ENCODE measurements around the gene PDE4B. TPM values are rescaled to one million over a fixed set of nuclear protein-coding genes. Genes with fewer than 3 reads are reported as not detected.

The PDE4B gene
- total and polyA plus RNA-seq, 10 of the 15 experiments (the other 5 are each of a cell fraction or from before 2014, with no cell fraction given), result 3.0 to 13.2 (median 5.7) TPM

DNA sequence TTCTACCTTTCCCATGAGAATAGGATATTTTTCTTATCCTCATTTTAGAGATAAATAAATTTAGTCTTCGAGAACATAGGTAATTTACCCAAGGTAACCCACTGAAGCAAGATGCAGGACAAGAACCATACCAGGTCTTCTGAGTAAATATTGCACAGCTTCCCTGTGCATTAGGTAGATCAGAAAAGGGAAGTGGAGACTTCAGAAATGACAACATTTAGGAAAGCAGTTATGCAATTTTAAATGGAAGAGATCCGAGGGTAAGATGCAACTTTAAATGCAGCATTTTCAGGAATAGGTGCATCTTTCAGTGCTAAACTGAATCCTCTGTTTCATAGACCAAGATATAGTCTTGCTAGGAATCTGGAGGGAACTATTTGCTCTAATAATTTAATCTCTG is 534.9 kb downstream of the PDE4B start (continued):
- TF ChIP-seq, protein P1, sequence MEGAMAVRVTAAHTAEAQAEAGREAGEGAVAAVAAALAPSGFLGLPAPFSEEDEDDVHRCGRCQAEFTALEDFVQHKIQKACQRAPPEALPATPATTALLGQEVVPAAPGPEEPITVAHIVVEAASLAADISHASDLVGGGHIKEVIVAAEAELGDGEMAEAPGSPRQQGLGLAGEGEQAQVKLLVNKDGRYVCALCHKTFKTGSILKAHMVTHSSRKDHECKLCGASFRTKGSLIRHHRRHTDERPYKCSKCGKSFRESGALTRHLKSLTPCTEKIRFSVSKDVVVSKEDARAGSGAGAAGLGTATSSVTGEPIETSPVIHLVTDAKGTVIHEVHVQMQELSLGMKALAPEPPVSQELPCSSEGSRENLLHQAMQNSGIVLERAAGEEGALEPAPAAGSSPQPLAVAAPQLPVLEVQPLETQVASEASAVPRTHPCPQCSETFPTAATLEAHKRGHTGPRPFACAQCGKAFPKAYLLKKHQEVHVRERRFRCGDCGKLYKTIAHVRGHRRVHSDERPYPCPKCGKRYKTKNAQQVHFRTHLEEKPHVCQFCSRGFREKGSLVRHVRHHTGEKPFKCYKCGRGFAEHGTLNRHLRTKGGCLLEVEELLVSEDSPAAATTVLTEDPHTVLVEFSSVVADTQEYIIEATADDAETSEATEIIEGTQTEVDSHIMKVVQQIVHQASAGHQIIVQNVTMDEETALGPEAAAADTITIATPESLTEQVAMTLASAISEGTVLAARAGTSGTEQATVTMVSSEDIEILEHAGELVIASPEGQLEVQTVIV (IDR thresholded peaks at IDR 0.05; ENCODE audit: borderline replicate concordance, partially characterized antibody), result no peak
- TF ChIP-seq TARDBP (IDR thresholded peaks at IDR 0.05; ENCODE audit: borderline replicate concordance), result no peak

DNA sequence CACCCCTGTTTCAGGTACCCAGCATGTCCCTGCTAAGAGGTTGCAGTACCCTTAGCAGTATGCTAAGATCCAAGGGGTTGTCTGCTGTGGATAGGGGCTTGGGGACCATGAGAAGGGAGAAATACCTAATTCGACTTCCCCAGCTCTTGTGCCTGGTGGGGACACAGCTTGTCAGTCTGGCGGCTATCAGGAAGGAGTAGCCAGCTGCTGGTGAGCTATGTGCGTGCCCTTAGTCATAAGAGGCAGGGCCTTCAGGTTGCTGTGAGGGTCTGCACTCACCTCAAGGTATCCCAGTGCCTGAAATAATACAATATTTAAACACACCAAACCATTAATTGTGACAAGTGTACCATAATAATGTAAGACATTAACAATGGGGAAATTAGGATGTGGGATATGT is 536.2 kb downstream of the PDE4B start:
- Histone ChIP-seq H2AFZ (ENCODE audit: control insufficient read depth, low read depth, low read length) (no peak overlapping the region), H3K4me1 (ENCODE audit: control insufficient read depth, insufficient read depth, low read length) (peaks cover 43% of the 10 kb centered on the region), H3K36me3 (ENCODE audit: control insufficient read depth in 2 of 2, insufficient read depth in 2 of 2, low read length in 1 of 2) (no peaks in the 10 kb centered on the region), H3K9ac (ENCODE audit: control insufficient read depth, insufficient read depth, low read length) (no peak overlapping the region), H3K27me3 (replicated peaks in 1 of 2; ENCODE audit: control insufficient read depth in 2 of 2, insufficient read depth in 2 of 2, low read length in 1 of 2) (no peaks in the 10 kb centered on the region), H4K20me1 (ENCODE audit: control insufficient read depth, insufficient read depth) (no peaks in the 10 kb centered on the region), H3K79me2 (ENCODE audit: control insufficient read depth, insufficient read depth, low read length) (peaks cover 20% of the 10 kb centered on the region), H3K4me2 (ENCODE audit: control insufficient read depth, insufficient read depth) (no peak overlapping the region), H3K4me3 (no peak overlapping the region), H3K27ac (ENCODE audit: control insufficient read depth, insufficient read depth) (no peak overlapping the region), H3K9me3 (replicated peaks; ENCODE audit: control insufficient read depth, insufficient read depth, low read length) (no peaks in the 10 kb centered on the region)
- no TSS peak for BruUV-seq (replicated peaks)
- ATAC-seq, result no peak
- 81% methylated on average over 3 of the region's 3 CpGs for WGBS (ENCODE audit: insufficient coverage, insufficient replicate concordance, low lambda C conversion rate, missing lambda C conversion rate)
- intact Hi-C loops (cut with micrococcal nuclease; ENCODE audit: unreplicated experiment), result no loop called here
- in situ Hi-C loops (cut with MboI), result no loop called here
- ChIA-PET RAD21 (ENCODE audit: unreplicated experiment) (interaction anchor here (0.9 to 13.5 kb wide), 4 partner anchors 9 to 47 kb away, joined by 3 to 238 read pairs (median 6); no protein-coding TSS in a partner anchor), SMC1A (ENCODE audit: uncharacterized antibody, unreplicated experiment) (interaction anchor here (0.7 to 16.3 kb wide), 8 partner anchors 19 to 116 kb away, joined by 3 to 331 read pairs (median 20); no protein-coding TSS in a partner anchor), CTCF (interaction anchor here (0.6 to 1.2 kb wide), 5 partner anchors 8 to 42 kb away, joined by 3 to 4 read pairs (median 3); no protein-coding TSS in a partner anchor), POLR2A (interaction anchor here (1.7 kb wide), 1 partner anchor 28 kb away, joined by 4 read pairs; no protein-coding TSS in a partner anchor)
- no peak for DNase-seq (ENCODE audit: low read depth, low spot score)
- FAIRE-seq, result no peak
- TF ChIP-seq, protein P2, sequence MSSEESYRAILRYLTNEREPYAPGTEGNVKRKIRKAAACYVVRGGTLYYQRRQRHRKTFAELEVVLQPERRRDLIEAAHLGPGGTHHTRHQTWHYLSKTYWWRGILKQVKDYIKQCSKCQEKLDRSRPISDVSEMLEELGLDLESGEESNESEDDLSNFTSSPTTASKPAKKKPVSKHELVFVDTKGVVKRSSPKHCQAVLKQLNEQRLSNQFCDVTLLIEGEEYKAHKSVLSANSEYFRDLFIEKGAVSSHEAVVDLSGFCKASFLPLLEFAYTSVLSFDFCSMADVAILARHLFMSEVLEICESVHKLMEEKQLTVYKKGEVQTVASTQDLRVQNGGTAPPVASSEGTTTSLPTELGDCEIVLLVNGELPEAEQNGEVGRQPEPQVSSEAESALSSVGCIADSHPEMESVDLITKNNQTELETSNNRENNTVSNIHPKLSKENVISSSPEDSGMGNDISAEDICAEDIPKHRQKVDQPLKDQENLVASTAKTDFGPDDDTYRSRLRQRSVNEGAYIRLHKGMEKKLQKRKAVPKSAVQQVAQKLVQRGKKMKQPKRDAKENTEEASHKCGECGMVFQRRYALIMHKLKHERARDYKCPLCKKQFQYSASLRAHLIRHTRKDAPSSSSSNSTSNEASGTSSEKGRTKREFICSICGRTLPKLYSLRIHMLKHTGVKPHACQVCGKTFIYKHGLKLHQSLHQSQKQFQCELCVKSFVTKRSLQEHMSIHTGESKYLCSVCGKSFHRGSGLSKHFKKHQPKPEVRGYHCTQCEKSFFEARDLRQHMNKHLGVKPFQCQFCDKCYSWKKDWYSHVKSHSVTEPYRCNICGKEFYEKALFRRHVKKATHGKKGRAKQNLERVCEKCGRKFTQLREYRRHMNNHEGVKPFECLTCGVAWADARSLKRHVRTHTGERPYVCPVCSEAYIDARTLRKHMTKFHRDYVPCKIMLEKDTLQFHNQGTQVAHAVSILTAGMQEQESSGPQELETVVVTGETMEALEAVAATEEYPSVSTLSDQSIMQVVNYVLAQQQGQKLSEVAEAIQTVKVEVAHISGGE (CRISPR knock-in tag; IDR thresholded peaks at IDR 0.05), result no peak
- TF ChIP-seq STAT3 (IDR thresholded peaks at IDR 0.05; ENCODE audit: low read depth, low read length) (no peak), POLR2AphosphoS2 (IDR thresholded peaks at IDR 0.05; ENCODE audit: low read depth, low read length) (no peak), SREBF1 (IDR thresholded peaks at IDR 0.05; ENCODE audit: low read length) (no peak), SIX5 (IDR thresholded peaks at IDR 0.05; ENCODE audit: low read depth, low read length, severe bottlenecking) (no peak), KAT2A (conservative IDR thresholded peaks at IDR 0.05; ENCODE audit: control insufficient read depth, low read depth, low read length) (no peak), ASH2L (IDR thresholded peaks at IDR 0.05; ENCODE audit: borderline replicate concordance, low read depth) (no peak), JUNB (IDR thresholded peaks at IDR 0.05) (no peak), STAT1 (conservative IDR thresholded peaks at IDR 0.05) (no peak)
- TF ChIP-seq, protein P3, sequence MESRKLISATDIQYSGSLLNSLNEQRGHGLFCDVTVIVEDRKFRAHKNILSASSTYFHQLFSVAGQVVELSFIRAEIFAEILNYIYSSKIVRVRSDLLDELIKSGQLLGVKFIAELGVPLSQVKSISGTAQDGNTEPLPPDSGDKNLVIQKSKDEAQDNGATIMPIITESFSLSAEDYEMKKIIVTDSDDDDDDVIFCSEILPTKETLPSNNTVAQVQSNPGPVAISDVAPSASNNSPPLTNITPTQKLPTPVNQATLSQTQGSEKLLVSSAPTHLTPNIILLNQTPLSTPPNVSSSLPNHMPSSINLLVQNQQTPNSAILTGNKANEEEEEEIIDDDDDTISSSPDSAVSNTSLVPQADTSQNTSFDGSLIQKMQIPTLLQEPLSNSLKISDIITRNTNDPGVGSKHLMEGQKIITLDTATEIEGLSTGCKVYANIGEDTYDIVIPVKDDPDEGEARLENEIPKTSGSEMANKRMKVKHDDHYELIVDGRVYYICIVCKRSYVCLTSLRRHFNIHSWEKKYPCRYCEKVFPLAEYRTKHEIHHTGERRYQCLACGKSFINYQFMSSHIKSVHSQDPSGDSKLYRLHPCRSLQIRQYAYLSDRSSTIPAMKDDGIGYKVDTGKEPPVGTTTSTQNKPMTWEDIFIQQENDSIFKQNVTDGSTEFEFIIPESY (IDR thresholded peaks at IDR 0.05), result no peak
- TF ChIP-seq, protein P4, sequence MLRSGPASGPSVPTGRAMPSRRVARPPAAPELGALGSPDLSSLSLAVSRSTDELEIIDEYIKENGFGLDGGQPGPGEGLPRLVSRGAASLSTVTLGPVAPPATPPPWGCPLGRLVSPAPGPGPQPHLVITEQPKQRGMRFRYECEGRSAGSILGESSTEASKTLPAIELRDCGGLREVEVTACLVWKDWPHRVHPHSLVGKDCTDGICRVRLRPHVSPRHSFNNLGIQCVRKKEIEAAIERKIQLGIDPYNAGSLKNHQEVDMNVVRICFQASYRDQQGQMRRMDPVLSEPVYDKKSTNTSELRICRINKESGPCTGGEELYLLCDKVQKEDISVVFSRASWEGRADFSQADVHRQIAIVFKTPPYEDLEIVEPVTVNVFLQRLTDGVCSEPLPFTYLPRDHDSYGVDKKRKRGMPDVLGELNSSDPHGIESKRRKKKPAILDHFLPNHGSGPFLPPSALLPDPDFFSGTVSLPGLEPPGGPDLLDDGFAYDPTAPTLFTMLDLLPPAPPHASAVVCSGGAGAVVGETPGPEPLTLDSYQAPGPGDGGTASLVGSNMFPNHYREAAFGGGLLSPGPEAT (IDR thresholded peaks at IDR 0.05; ENCODE audit: low read depth), result no peak

Measured in GM12878 (cell line).